ENCODE results near the gene CBLL1.

DNA sequence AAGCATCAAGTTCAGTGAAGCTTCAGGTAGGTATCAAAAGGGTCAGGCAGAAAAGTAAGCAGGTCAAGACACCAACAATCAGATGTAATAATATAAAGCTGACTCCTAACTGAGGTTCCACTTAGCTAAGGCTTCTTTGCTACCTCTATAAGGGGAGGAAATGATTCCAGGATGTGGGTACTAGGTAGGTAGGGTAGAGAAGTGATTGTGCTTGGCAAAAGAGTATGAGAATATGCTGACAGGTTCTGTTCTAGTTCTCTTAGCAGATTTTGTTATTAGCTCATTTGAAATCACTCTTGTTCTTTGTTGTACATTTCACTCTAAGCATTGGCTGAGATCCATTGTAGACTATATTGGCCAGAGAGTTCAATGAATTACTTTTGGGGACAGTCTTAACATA lies 40.7 kb upstream of the CBLL1 start:
- TF ChIP-seq, protein P1, sequence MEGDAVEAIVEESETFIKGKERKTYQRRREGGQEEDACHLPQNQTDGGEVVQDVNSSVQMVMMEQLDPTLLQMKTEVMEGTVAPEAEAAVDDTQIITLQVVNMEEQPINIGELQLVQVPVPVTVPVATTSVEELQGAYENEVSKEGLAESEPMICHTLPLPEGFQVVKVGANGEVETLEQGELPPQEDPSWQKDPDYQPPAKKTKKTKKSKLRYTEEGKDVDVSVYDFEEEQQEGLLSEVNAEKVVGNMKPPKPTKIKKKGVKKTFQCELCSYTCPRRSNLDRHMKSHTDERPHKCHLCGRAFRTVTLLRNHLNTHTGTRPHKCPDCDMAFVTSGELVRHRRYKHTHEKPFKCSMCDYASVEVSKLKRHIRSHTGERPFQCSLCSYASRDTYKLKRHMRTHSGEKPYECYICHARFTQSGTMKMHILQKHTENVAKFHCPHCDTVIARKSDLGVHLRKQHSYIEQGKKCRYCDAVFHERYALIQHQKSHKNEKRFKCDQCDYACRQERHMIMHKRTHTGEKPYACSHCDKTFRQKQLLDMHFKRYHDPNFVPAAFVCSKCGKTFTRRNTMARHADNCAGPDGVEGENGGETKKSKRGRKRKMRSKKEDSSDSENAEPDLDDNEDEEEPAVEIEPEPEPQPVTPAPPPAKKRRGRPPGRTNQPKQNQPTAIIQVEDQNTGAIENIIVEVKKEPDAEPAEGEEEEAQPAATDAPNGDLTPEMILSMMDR (IDR thresholded peaks at IDR 0.05) = no peak
- TF ChIP-seq, protein P2, sequence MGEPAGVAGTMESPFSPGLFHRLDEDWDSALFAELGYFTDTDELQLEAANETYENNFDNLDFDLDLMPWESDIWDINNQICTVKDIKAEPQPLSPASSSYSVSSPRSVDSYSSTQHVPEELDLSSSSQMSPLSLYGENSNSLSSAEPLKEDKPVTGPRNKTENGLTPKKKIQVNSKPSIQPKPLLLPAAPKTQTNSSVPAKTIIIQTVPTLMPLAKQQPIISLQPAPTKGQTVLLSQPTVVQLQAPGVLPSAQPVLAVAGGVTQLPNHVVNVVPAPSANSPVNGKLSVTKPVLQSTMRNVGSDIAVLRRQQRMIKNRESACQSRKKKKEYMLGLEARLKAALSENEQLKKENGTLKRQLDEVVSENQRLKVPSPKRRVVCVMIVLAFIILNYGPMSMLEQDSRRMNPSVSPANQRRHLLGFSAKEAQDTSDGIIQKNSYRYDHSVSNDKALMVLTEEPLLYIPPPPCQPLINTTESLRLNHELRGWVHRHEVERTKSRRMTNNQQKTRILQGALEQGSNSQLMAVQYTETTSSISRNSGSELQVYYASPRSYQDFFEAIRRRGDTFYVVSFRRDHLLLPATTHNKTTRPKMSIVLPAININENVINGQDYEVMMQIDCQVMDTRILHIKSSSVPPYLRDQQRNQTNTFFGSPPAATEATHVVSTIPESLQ (CRISPR knock-in tag; IDR thresholded peaks at IDR 0.05) = no peak
- TF ChIP-seq ZNF263 (CRISPR knock-in tag; IDR thresholded peaks at IDR 0.05; ENCODE audit: low read depth) (no peak), FOXP4 (CRISPR knock-in tag; IDR thresholded peaks at IDR 0.05) (no peak), JAZF1 (CRISPR knock-in tag; IDR thresholded peaks at IDR 0.05) (no peak), NR1H2 (CRISPR knock-in tag; IDR thresholded peaks at IDR 0.05) (no peak), ZNF512 (CRISPR knock-in tag; IDR thresholded peaks at IDR 0.05; ENCODE audit: borderline replicate concordance) (no peak), ZBTB21 (CRISPR knock-in tag; IDR thresholded peaks at IDR 0.05; ENCODE audit: borderline replicate concordance) (no peak)
- TF ChIP-seq, protein P3, sequence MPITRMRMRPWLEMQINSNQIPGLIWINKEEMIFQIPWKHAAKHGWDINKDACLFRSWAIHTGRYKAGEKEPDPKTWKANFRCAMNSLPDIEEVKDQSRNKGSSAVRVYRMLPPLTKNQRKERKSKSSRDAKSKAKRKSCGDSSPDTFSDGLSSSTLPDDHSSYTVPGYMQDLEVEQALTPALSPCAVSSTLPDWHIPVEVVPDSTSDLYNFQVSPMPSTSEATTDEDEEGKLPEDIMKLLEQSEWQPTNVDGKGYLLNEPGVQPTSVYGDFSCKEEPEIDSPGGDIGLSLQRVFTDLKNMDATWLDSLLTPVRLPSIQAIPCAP (CRISPR knock-in tag; IDR thresholded peaks at IDR 0.05) = no peak

All from WTC11 (cell line).